ENCODE measurements around the gene CCSER2. TPM values are rescaled to one million over a fixed set of nuclear protein-coding genes. Genes with fewer than 3 reads are reported as not detected.

CCSER2 gene
- total RNA-seq, 1 donor from 2014 or later = 78.8 TPM

GRCh38 chr10:84294766-84295447 lies 33.5 kb upstream of the CCSER2 start:
- Mint-ChIP-seq H3K4me1 (ENCODE audit: low read depth) (peaks cover 20% of the 10 kb centered on the region), H3K27ac (ENCODE audit: unreplicated experiment) (peak overlapping the region; percentile 4), H3K36me3 (ENCODE audit: low read depth) (no peaks in the 10 kb centered on the region), H3K9me3 (ENCODE audit: low read depth) (no peaks in the 10 kb centered on the region), H3K4me3 (ENCODE audit: unreplicated experiment) (no peak overlapping the region), H3K27me3 (ENCODE audit: low read depth) (peaks cover 1% of the 10 kb centered on the region)
- DNase-seq (ENCODE audit: low spot score) = no peak
- TF ChIP-seq CTCF (IDR thresholded peaks at IDR 0.05) = no peak

GRCh38 chr10:84296091-84296981 lies 32.1 kb upstream of the CCSER2 start:
- Mint-ChIP-seq H3K4me1 (ENCODE audit: low read depth) (peaks cover 20% of the 10 kb centered on the region), H3K27ac (ENCODE audit: unreplicated experiment) (peak overlapping the region; percentile 91), H3K27me3 (ENCODE audit: low read depth) (peaks cover 1% of the 10 kb centered on the region), H3K36me3 (ENCODE audit: low read depth) (no peaks in the 10 kb centered on the region), H3K9me3 (ENCODE audit: low read depth) (no peaks in the 10 kb centered on the region), H3K4me3 (ENCODE audit: unreplicated experiment) (no peak overlapping the region)
- no peak for TF ChIP-seq CTCF (IDR thresholded peaks at IDR 0.05)
- no peak for DNase-seq (ENCODE audit: low spot score)

GRCh38 chr10:84298057-84298456 lies 30.3 kb upstream of the CCSER2 start:
- Mint-ChIP-seq H3K27ac (ENCODE audit: unreplicated experiment) (no peak overlapping the region), H3K36me3 (ENCODE audit: low read depth) (no peaks in the 10 kb centered on the region), H3K4me1 (ENCODE audit: low read depth) (peaks cover 20% of the 10 kb centered on the region), H3K27me3 (ENCODE audit: low read depth) (peaks cover 8% of the 10 kb centered on the region), H3K9me3 (ENCODE audit: low read depth) (no peaks in the 10 kb centered on the region), H3K4me3 (ENCODE audit: unreplicated experiment) (no peak overlapping the region)
- no peak for TF ChIP-seq CTCF (IDR thresholded peaks at IDR 0.05)
- no peak for DNase-seq (ENCODE audit: low spot score)

GRCh38 chr10:84302223-84302622 lies 26.2 kb upstream of the CCSER2 start:
- no peak for DNase-seq (ENCODE audit: low spot score)
- no peak overlapping the region for H3K27ac Mint-ChIP-seq (ENCODE audit: unreplicated experiment)
- peaks cover 12% of the 10 kb centered on the region for H3K27me3 Mint-ChIP-seq (ENCODE audit: low read depth)
- no peak for TF ChIP-seq CTCF (IDR thresholded peaks at IDR 0.05)
- H3K4me1 Mint-ChIP-seq (ENCODE audit: low read depth) = no peaks in the 10 kb centered on the region
- no peaks in the 10 kb centered on the region for H3K9me3 Mint-ChIP-seq (ENCODE audit: low read depth)
- no peaks in the 10 kb centered on the region for H3K36me3 Mint-ChIP-seq (ENCODE audit: low read depth)
- no peak overlapping the region for H3K4me3 Mint-ChIP-seq (ENCODE audit: unreplicated experiment)

- DNase-seq (ENCODE audit: low spot score) = no peak
- H3K4me3 Mint-ChIP-seq (ENCODE audit: unreplicated experiment) = no peak overlapping the region
- H3K27me3 Mint-ChIP-seq (ENCODE audit: low read depth) = peaks cover 9% of the 10 kb centered on the region
- H3K36me3 Mint-ChIP-seq (ENCODE audit: low read depth) = no peaks in the 10 kb centered on the region
- H3K9me3 Mint-ChIP-seq (ENCODE audit: low read depth) = no peaks in the 10 kb centered on the region
- H3K4me1 Mint-ChIP-seq (ENCODE audit: low read depth) = peaks cover 7% of the 10 kb centered on the region
- no peak overlapping the region for H3K27ac Mint-ChIP-seq (ENCODE audit: unreplicated experiment)
- TF ChIP-seq CTCF (IDR thresholded peaks at IDR 0.05) = no peak
These were observed 21.5 kb upstream of the CCSER2 start for GRCh38 chr10:84306751-84307384.
